Dermis microvascular lymphatic vessel endothelial cell (primary cell): Measurements from ENCODE around the gene KRT85. TPM values are rescaled to one million over a fixed set of nuclear protein-coding genes. Genes with fewer than 3 reads are reported as not detected.
"Not testable (repeated sequence)": the region's sequence is repeated elsewhere in the genome, so short reads cannot be mapped to it uniquely, and the experiment has no call there.

ENCODE experiments used
- DNase-seq, 2 donors: peaks; one replicate each; pipeline versions ENCODE4 v3.0.0 to v3.0.0-alpha.2; 2010; ENCODE audit warnings: low read depth in 2 of 2
- total RNA-seq: library from RNA; depleted of rRNA; stranded (reverse); fragments of >200 nt; gene quantifications from 2 replicates; pipeline ENCODE4 v1.2.1, GENCODE V29; 2014

KRT85 gene
- not detected in 2 replicates for total RNA-seq

- no peak for DNase-seq
These were observed at the start of gene KRT85 for GRCh38 chr12:52366738-52367485. TSS of gene KRT85 (minus strand) at chr12:52367481. CDS start at chr12:52367405, 76 bp downstream.

GRCh38 chr12:52416795-52417194, 49.5 kb upstream of the KRT85 start:
- no peak for DNase-seq

GRCh38 chr12:52415870-52416750, 48.8 kb upstream of the KRT85 start:
- DNase-seq = peak in 1 of 2 donors; percentile 5

GRCh38 chr12:52414936-52415335, 47.7 kb upstream of the KRT85 start:
- no peak for DNase-seq

- no peak for DNase-seq
These were observed 46.6 kb upstream of the KRT85 start for GRCh38 chr12:52413782-52414345.

- DNase-seq = no peak
These were observed 45.9 kb upstream of the KRT85 start for GRCh38 chr12:52413202-52413601.

- no peak for DNase-seq
These were observed 44.5 kb upstream of the KRT85 start for GRCh38 chr12:52411815-52412214.

GRCh38 chr12:52410589-52411248, 43.4 kb upstream of the KRT85 start:
- DNase-seq = not testable (repeated sequence)

GRCh38 chr12:52407918-52408317, 40.6 kb upstream of the KRT85 start:
- no peak for DNase-seq

- no peak for DNase-seq
These were observed 38.7 kb upstream of the KRT85 start, which contains the start of gene KRT82 for GRCh38 chr12:52405922-52406385. TSS of gene KRT82 (minus strand) at chr12:52406335. CDS start at chr12:52406277, 58 bp downstream.

- no peak for DNase-seq
These were observed 37.7 kb upstream of the KRT85 start for GRCh38 chr12:52404951-52405350.

GRCh38 chr12:52403561-52403960, 36.3 kb upstream of the KRT85 start:
- DNase-seq = no peak

- DNase-seq = no peak
These were observed 35.7 kb upstream of the KRT85 start for GRCh38 chr12:52402873-52403540.

- DNase-seq = no peak
These were observed 35.1 kb upstream of the KRT85 start for GRCh38 chr12:52402377-52402776.

GRCh38 chr12:52401926-52402325, 34.6 kb upstream of the KRT85 start:
- DNase-seq = no peak

GRCh38 chr12:52401526-52401925, 34.2 kb upstream of the KRT85 start:
- no peak for DNase-seq

- no peak for DNase-seq
These were observed 33.6 kb upstream of the KRT85 start for GRCh38 chr12:52400906-52401305.

GRCh38 chr12:52399756-52400155, 32.5 kb upstream of the KRT85 start:
- DNase-seq = no peak

- DNase-seq = no peak
These were observed 30.9 kb upstream of the KRT85 start for GRCh38 chr12:52398176-52398575.

GRCh38 chr12:52396656-52397055, 29.4 kb upstream of the KRT85 start:
- no peak for DNase-seq
